C4-2B (cell line): ENCODE results near the gene MED25.

Experiments used
- H3K27ac ChIP-seq: fragments of 450-650 bp; 2 replicates; pipeline ENCODE4 v1.5.1; 2017
- CTCF ChIP-seq: fragments of 450-650 bp; conservative IDR thresholded peaks from 2 replicates; pipeline ENCODE4 v1.5.1; 2017; ENCODE audit warnings: mild to moderate bottlenecking
- ZFX ChIP-seq: fragments of 450-650 bp; IDR thresholded peaks from 2 replicates; pipeline ENCODE4 v1.6.1; 2017

The MED25 gene

GRCh38 chr19:49846408-49846807, 28.3 kb downstream of the MED25 start:
- H3K27ac ChIP-seq = no peak overlapping the region
- TF ChIP-seq ZFX (no peak), CTCF (no peak)

- H3K27ac ChIP-seq = no peak overlapping the region
- no peak for TF ChIP-seq ZFX
- no peak for TF ChIP-seq CTCF
Observed at GRCh38 chr19:49847731-49848696, 29.9 kb downstream of the MED25 start.

GRCh38 chr19:49848938-49849337, 30.8 kb downstream of the MED25 start:
- H3K27ac ChIP-seq = no peak overlapping the region
- no peak for TF ChIP-seq CTCF

GRCh38 chr19:49849433-49850220, 31.5 kb downstream of the MED25 start:
- H3K27ac ChIP-seq = peak overlapping the region; percentile 93
- TF ChIP-seq ZFX (no peak), CTCF (no peak)

GRCh38 chr19:49850221-49850486, 32.1 kb downstream of the MED25 start:
- peak overlapping the region; percentile 93 for H3K27ac ChIP-seq

GRCh38 chr19:49850487-49851342, 32.6 kb downstream of the MED25 start, which contains the start of gene PTOV1:
Gene PTOV1 (plus strand): TSS chr19:49851159.
- TF ChIP-seq CTCF (no peak), ZFX (peak; percentile 92)
- peak within 1 kb of the TSS; percentile 93 for H3K27ac ChIP-seq

More at GRCh38 chr19:49850221-49850486, 32.1 kb downstream of the MED25 start:
- TF ChIP-seq CTCF = no peak
- no peak for TF ChIP-seq ZFX
